Right renal pelvis (tissue), 4 donors: ENCODE data around the gene CYB5A. TPM values are rescaled to one million over a fixed set of nuclear protein-coding genes. Genes with fewer than 3 reads are reported as not detected.

Source experiments
- DNase-seq, 4 donors: peaks; one replicate each; pipeline ENCODE4 v3.0.0-alpha.2; 2013; ENCODE audit warnings: low read depth in 4 of 4, low spot score in 3 of 4, missing footprints in 1 of 4
- polyA plus RNA-seq, 4 donors: library from polyadenylated mRNA; unstranded; fragments of 120-200 nt; gene quantifications; one replicate each; pipeline ENCODE4 v1.2.1, GENCODE V29; 2013; ENCODE audit not compliant: insufficient read length in 4 of 4

The CYB5A gene
- polyA plus RNA-seq, 4 donors: 302 to 318 (median 312) TPM

DNA sequence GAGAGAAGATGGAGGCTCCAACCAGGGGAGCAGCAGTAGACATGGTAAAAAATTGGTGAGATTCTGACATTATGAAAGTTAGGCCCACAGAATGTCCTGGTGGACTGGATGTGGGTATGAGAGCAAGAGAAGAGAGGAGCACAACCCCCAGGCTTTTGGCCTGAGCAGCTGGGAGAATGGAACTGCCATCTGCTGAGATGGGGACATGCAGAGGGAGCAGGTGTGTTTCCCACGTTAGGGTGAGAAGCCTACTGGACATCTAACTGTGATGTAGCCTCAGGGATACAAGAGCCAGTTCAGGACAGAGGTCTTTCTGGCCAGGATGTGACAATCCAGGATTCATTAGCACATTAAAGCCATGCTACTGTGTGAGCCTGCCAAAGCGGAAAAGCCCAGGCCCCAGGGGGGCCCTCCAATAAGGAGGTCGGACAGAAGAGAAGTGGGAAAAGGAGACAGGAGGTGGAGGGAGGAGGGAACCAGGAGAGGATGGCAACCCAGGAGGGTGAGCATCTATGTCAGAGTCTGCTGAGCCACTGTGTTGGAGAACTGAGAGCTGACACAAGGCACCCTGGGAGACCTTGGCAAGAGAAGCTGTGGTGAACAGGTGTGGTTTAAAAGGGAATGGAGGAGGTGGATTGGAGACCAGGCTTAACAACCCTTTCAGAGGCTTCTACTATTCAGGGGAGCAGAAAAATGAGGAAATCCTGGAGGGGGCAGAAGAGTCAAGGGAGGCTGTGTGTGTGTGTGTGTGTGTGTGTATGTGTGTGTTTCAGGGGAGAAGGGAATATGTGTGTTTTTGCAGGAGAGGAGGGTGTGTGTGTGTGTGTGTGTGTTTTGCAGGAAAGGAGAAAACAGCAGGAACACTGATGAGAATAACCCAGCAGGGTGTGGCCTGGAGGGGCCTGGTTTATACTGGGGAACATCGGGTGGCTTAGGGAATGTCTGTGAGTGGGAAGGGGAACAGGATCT is 10.5 kb downstream of the CYB5A start:
- DNase-seq: no peak

DNA sequence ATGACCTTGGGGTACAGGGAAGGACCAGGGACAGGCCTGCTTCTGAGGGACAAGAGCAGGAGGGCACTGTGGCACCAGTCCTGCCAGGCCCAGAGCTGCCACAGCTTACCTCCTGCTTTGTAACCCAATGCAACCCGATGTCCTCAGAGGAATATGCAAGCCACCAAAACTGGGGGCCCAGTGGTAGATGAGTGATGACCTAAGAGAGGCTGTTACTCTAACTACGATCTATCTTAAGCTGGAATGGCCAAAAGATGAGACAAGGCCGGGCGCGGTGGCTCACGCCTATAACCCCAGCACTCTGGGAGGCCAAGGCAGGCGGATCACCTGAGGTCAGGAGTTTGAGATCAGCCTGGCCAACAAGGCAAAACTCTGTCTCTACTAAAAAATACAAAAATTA is 12.8 kb downstream of the CYB5A start:
- no peak for DNase-seq

- DNase-seq: no peak
Observed at GRCh38 chr18:74278058-74278457, 13.7 kb downstream of the CYB5A start.

- DNase-seq: no peak
Observed at GRCh38 chr18:74277296-74277695, 14.5 kb downstream of the CYB5A start.

DNA sequence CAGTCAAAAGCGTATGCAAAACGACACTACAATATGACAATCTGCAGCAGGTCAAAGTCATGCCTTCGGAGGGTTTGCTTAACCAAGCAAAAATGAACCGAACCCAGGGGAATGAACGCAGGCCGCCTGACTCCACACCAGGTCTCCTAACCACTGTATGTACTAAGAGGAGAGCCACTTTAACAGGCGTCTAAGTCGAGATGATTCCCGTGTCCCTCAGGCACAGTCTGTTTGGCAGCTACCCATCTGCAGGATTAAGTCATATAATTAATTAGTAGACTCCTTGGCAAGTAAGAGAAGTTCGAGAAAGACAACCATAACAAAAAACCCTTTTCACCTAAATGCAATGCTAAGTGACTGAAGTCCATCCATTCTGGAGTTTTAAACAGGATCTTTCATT is 15.2 kb downstream of the CYB5A start:
- no peak for DNase-seq

DNA sequence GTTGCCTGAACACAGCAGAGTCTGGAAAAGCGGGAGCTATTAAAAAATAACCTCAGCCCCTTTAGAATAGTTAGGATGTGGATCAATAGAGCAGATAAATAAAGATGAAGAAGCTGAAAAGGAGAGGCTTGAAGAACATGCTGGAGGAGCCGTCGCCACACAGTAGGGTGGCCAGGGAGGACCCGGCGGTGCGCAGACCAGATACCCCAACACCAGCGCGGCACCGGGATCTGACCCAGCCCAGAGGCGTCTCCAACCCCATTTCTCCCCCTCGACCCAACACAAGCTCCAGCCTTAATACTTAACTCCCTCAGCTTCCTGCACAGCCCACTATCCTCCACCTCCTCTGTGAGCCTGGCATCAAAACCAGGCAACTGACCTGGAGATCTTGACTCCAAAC is 16.0 kb downstream of the CYB5A start:
- DNase-seq: no peak

DNA sequence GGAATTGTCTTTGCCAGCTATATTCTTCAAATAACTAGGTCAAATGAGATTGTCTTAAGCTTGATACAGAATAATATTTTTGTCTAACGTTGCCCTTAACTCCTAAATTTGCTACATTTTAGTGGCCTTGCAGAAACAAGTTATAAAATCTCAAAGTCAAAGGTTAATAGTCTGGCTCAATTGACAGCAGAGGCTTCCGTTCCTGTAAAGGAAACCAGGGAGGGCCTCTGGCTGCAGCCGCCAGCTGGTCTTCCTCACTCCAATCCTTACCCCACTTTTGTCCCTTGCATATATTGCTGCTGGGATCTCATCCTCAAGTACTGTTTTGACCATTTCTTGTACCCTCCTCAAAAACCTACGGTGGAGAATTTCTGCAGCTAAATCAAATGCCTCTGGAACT is 17.1 kb downstream of the CYB5A start:
- no peak for DNase-seq

GRCh38 chr18:74273394-74273793 is 18.4 kb downstream of the CYB5A start:
- no peak for DNase-seq

GRCh38 chr18:74271635-74272034 is 20.1 kb downstream of the CYB5A start:
- no peak for DNase-seq

DNA sequence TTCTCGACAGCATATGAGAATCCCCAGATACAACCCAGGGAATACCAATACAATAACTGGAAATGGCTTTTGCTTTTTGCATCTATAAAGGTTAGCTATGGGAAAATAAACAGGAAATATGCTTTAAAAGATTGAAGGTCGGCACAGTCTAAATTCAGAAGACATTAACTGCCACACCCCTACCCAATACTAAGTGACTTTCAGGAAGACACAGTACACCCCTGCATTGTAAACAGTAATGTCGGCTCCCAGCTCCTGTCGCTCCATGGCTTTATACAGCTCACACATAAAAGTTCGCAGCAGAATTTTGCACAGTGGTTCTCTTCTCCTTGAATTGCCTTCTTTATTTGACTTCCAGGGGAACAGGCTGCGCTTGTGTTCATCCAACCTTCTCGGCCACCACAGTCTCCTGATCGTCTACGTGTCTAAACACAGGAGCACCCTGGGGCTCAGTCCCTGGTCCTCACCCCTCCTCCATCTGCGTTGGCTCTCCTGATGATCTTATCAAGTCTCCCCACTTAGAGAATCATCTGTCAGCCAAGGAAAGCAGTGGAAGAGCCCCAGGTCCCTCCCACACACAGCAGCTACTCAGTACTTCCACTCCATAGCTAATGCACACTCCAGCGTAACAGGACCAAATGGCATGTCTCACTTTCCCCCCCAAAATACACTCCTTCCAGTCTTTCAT is 22.7 kb downstream of the CYB5A start:
- no peak for DNase-seq

DNA sequence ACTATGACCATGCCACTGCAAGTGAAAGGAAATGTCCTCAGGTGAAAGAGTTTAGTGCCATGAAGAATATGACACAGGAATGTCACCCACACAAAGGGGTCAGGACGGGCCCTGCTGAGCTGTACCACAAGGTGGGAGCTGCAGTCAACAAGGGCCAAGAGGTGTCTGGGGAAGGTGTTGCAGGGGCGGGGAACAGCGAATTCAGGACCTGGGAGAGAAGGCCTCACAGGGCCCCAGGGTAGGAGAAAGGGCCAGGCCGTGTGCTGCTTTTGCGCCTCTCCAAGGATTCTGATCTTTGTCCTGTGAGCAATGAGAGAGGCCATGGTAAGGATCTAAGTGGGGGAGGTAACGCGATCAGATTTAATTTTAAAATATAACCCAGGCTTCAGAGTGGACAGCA is 23.6 kb downstream of the CYB5A start:
- DNase-seq: no peak

GRCh38 chr18:74266161-74266560 is 25.6 kb downstream of the CYB5A start:
- DNase-seq: no peak

GRCh38 chr18:74265546-74266098 is 26.1 kb downstream of the CYB5A start:
- DNase-seq: no peak

DNA sequence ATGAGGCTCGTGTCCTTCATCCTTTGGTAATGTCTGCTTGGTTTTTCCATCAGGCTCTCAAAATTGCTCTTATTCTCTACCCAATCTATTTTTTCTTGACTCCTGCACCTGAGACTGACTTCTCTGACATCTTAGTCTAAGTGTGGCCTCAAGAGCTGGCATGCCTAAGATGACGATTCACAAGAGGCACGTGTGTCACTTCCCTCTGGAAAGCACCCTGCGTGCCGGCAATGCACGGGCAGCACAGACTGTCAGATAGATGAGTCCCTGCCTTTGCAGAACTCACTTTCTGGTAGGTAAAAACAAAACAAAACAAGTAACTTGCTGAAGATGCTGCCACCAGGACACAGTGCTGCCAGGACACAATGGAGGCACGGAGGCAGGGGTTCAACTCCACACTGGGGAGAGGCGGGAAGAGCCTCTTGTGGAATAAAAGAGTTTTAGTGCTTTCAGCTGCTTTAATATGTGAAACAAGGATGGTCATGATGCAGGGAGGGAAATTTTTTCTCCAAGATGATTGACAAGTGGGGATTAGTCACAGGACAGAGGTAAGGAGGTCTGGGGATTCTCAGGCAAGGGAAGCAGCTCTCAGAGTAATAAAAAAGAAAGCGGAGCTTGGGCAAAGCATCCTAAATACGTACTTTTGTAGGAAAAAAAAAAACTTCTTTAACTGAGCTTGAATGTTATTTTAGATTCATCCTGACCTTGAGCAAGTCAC is 27.3 kb downstream of the CYB5A start:
- no peak for DNase-seq

- no peak for DNase-seq
Observed at GRCh38 chr18:74261053-74261713, 30.6 kb downstream of the CYB5A start.

- no peak for DNase-seq
Observed at GRCh38 chr18:74259347-74259746, 32.4 kb downstream of the CYB5A start.

GRCh38 chr18:74257083-74257482 is 34.7 kb downstream of the CYB5A start:
- no peak for DNase-seq

DNA sequence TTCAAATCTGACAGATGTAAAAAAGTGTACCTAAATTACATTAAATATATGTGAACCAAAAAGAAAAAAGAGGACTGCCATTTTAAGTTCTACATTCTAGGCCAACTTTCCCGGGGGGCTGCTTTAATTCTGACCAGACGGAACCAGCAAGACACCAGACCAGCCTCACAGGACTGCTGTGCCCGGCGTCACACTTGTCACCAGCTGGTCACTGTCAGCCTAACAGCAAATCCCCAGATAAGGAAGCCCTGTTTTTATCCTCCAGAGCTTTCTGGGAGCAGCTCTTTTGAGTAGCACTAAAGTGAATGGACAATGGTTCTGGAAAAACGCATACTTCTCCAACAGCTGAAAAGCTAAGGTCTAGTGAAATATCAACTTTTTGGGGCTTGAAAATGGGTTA is 35.6 kb downstream of the CYB5A start:
- DNase-seq: no peak

DNA sequence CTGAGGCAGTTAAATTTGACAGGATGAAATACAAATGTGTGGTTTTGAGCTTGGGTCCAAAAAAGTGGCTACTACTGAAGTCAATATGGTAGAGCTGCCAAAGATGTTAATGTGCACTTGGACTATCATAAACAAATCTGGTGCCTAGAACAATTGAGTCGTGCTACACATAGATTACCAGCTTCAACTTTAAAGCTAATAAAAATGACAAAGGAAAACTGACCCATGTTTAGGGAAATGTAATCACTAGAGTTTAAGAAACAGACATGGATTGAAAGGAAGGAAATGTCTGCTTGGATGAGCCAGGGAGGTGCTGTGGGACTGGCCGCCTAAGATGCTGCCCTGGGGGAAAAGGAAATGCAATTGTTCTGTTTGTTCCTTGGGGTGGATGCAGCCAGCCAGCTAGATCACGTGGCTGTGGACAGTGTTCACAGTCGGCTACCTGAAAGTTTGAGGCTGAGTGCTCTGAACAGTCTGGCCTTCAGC is 36.6 kb downstream of the CYB5A start:
- no peak for DNase-seq

- DNase-seq: no peak
Observed at GRCh38 chr18:74252039-74252395, 39.7 kb downstream of the CYB5A start.
